ENCODE measurements around the gene C12orf57. TPM values are rescaled to one million over a fixed set of nuclear protein-coding genes. Genes with fewer than 3 reads are reported as not detected.
"Not testable (repeated sequence)": the region's sequence is repeated elsewhere in the genome, so short reads cannot be mapped to it uniquely, and the experiment has no call there.

The C12orf57 gene, protein sequence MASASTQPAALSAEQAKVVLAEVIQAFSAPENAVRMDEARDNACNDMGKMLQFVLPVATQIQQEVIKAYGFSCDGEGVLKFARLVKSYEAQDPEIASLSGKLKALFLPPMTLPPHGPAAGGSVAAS
- total RNA-seq, result 238 TPM
- long read RNA-seq, transcript C12orf57-202 (3 exons, 662 nt), result minor isoform, 5 of 162 reads
- long read RNA-seq, transcript C12orf57-201 (3 exons, 560 nt), result major isoform, 81 of 162 reads
- long read RNA-seq, partial matches to known transcripts, result 75 of 162 reads
- long read RNA-seq, other reads (novel, unspliced or antisense), result 0 of 162 reads

DNA sequence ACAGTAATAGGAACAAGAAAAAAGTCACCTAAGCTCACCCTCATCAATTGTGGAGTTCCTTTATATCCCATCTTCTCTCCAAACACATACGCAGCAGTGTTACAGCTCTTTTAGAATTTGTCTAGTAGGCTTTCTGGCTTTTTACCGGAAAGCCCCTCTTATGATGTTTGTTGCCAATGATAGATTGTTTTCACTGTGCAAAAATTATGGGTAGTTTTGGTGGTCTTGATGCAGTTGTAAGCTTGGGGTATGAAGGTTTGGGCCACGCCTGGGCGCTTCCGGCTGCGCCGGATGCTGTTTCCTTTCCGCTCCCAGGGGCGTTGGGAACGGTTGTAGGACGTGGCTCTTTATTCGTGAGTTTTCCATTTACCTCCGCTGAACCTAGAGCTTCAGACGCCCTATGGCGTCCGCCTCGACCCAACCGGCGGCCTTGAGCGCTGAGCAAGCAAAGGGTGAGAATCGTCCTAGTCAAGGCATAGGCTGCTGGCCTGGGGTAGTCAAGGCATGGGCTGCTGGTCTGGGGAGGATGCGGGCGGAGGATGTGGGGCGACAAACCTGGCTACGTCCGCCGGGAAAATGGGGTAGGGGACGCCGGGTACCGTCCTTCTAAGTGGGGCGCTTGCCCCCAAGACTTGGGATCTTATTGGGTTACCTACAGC, at the start of gene C12orf57, which contains the start of gene RNU7-1:
TSS of gene C12orf57 (plus strand) at position 301 of the 659 bp plus-strand sequence. CDS start at position 401, 100 bp downstream.
TSS of gene RNU7-1 (plus strand) at position 95 of the 659 bp plus-strand sequence.
- peak; percentile 69 for ATAC-seq
- DNase-seq, result peak; percentile 86
- intact Hi-C loops (cut with micrococcal nuclease), result no loop called here

DNA sequence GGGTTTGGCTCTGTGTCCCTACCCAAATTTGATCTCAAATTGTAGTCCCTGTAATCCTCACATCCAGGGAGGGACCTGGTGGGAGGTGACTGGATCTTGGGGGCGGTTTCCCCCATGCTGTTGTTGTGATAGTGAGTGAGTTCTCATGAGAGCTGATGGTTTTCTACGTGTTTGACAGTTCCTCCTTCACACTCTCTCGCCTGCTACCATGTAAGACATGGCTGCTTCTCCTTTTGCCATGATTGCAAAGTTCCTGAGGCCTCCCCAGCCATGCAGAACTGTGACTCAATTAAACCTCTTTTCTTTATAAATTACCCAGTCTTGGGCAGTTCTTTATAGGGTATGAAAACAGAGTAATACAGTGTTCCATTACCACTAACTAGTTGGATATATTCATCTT, 49.5 kb upstream of the C12orf57 start:
- ATAC-seq (no peak), DNase-seq (no peak)
- intact Hi-C loops (cut with micrococcal nuclease), result no loop called here

DNA sequence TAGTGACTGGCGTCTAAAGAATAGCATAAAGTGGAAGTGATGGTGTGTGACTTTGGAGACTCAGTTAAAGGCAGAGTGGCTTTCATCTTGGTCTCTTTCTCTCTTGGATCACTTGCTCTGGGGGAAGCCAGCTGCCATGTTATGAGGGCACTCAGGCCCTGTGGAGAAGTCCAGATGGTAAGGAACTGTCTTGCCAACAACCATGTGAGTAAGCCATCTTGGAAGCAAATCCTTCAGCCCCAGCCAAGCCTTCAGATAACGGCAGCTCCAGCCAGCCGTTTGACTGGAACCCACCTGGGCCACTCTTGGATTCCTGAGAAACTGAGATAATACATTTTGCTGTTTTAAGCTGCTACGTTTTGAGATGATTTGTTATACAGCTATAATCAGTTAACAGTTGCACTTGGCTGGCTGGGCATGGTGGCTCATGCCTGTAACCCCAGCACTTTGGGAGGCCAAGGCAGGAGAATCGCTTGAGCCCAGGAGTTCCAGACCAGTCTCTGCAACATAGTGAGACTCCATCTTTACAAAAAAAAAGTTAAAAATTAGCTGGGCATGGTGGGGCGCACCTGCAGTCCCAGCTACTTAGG, 46.9 kb upstream of the C12orf57 start:
- no peak for DNase-seq
- no peak for ATAC-seq
- intact Hi-C loops (cut with micrococcal nuclease), result no loop called here

DNA sequence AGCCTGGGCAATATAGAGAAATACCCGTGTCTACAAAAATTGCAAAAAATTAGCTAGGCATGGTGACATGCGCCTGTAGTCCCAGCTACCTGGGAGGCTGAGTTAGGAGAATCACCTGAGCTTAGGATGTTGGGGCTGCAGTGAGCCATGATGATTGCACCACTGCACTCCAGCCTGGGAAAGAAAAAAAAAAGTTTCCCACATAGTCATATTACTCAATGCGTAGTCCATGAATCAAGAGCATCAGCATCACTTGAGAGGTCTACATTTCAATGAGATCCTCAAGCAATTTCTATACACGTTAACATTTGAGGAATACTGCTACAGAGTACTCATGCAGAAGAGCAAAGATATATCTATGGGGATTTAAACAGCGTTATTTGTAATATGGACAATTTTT, 44.4 kb upstream of the C12orf57 start:
- ATAC-seq, result no peak
- intact Hi-C loops (cut with micrococcal nuclease), result no loop called here
- DNase-seq, result no peak

DNA sequence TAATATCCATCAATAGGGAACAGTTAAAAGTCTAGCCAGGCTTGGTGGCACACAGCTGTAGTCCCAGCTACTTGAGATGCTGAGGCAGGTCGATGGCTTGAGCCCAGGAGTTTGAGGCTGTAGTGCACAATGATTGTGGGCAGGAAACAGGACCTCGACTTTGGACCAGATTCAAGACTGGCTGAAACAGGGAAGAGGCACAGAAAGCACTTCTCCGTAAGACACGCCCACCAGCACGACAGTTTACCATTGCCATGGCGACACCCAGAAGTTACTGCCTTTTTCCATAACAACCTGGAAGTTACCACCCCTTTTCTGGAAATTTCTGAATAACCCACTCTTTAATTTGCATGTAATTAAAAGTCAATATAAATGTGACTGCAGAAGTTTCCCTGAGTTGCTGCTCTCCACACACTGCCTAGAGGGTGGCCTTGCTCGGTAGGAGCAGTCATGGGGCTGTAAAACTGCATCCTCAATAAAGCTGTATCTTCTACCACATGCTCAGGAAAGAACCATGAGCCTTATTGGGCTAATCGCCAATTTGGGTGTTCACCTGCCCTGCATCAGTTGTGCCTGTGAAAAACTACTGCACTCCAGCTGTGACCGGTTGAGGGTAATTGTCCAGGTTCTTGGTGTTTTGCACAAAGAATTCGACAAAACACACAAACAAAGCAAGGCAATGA, 43.8 kb upstream of the C12orf57 start:
- intact Hi-C loops (cut with micrococcal nuclease), result no loop called here
- peak; percentile 58 for DNase-seq
- peak; percentile 8 for ATAC-seq

DNA sequence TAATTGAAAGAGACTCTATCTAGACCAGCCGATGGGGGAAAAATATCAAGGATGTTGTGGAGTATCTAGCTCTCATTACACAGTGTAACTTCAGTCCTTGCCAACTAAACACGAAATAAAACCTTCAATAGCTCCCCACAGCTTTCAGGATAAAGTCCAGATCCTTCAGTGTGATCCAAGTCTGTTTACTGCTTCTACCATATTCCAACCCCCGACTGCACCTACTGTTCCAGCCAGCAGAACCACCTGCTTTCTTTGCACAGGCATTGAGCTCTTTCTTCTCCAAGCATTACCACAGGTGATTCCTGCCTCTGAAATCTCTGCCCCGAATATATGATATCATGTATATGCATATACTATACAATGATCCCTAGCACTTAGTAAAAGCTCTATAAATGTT, 41.4 kb upstream of the C12orf57 start:
- ATAC-seq, result no peak
- no peak for DNase-seq
- intact Hi-C loops (cut with micrococcal nuclease), result no loop called here

DNA sequence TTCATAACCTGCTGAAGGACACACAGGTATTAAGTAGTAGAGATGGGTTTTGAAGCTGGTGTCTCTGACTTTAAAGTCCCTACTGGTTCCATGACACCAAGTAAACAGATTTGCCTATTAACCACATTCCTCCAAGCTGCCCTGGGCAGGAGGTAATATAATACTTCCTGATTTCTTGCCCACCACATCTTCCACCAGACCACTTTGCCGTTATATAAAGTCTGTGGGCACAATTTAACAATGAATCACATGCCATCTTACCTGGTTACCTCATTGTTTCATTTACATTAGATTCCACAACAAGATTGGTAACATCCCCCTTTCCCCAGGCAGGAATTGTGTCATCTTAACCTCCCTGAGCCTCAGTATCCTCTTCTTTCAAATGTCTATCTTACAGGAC, 40.1 kb upstream of the C12orf57 start:
- intact Hi-C loops (cut with micrococcal nuclease), result no loop called here
- DNase-seq (no peak), ATAC-seq (no peak)

DNA sequence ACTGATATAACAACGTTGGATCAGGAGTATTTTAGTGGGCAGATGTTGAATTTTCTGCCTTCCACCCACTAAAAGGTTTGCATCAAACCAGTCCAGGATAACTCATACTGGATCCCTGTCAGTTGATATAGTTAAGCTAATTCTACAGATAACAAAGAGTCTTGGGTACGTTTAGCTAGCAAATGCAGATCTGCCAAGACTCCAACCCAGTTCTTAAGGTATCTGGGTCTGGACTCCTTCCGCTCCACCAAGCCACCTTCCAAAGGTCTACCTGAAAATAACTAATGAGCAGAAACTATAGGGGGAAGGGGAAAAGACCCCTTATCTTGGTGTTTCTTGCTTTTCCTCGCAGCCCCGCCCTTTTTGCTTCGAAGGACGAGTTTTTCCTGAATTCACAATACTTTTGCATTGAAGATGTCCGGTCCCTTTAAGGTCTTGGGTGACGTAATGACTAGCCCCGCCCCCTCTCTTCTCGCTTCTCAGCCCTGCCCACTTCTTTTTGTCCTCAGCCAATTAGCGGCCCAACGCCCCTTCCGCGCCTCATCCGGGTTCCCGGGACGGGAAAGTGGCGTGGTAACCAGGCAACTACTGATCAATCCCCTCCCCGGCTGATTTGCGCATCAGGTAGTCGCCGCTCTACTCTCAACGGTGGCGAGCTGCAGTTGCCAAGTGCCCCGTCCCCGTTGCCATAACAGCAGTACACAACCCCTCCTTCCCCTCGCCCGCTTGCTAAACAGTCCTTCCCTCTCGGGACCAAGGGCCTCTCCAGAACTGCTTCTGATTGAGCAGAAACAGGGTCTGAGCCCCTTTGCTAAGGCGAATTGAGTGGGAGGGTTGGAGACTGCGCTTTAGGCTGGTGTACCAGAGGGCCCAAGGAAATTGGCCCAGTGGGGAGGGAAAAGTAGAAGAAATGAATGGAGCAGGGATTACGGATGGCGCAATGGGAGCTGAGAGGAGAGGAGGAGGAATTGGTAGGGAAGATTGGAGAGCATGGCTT, 39.2 kb upstream of the C12orf57 start, which contains the start of gene LRRC23:
TSS of gene LRRC23 (plus strand) at position 543 of the 997 bp plus-strand sequence. CDS start 812 bp downstream, outside the sequence.
- ATAC-seq, result peak; percentile 97
- intact Hi-C loops (cut with micrococcal nuclease), result no loop called here
- peak; percentile 96 for DNase-seq

DNA sequence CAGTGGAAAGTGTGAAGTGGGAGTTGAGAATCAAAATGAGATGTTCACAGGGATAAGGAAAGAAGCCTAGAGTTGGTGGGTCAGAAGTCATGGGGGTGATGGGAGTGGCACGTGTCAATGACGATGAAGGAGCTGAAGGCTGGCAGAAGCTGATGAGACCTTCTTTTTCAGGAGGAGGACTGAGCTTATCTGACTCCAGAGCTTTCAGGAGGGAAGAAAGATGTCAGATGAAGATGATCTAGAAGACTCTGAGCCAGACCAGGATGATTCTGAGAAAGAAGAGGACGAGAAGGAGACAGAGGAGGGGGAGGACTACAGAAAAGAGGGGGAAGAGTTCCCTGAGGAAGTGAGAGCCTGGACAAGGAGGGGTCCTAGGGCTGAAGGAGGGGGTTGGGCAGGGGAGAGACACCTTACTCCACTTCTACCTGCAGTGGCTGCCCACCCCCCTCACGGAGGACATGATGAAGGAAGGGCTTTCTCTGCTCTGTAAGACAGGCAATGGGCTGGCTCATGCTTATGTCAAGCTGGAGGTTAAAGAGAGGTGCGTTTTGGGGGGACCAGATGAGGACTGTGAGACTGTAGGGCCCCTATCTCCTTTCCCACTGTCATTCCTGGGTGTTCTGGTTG, 38.3 kb upstream of the C12orf57 start:
- no peak for ATAC-seq
- DNase-seq, result no peak
- intact Hi-C loops (cut with micrococcal nuclease), result no loop called here

DNA sequence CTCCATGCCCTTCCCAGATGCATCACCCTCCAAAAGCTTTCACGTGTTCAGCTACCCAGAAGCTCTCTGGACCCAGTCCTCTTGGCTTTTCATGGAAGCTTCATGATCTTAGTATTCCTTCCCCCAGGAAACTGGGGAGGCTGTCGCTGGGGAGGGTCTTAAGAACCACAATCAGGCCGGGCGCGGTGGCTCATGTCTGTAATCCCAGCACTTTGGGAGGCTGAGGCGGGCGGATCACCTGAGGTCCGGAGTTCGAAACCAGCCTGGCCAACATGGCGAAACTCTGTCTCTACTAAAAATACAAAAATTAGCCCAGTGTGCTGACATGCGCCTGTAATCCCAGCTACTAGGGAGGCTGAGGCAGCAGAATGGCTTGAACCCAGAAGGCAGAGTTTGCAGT, 35.7 kb upstream of the C12orf57 start:
- ATAC-seq; DNase-seq; intact Hi-C loops (cut with micrococcal nuclease): not testable (repeated sequence)

DNA sequence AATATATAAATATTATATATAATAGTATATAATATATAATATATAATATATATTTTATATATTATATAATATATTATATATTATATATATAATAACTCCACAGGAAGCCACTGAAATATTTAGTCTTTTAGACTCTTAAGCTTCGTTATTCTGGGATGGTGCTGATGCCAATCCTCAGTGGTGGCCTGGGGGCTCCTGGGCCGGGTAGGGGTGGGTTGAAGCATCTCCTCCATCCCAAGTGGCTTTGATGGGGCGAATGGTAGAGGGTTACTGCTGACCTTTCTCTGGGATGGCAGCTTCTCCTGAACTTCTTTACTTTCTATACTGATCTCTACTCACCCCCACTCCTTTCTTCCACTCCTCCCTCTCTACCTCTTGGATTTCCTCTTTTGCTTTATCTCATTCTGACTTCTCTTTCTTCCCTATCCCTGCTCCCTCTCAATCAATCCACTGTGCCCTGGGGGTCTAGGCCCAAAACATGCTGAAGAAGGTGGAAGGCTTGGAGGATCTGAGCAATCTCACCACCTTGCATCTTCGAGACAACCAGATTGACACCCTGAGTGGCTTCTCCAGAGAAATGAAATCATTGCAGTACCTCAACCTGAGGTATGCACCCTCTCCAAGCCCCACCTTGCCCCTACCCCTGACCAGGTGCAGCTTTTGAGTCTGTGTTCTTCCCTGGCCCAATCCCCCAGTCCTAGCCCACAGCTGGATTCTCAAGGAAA, 34.2 kb upstream of the C12orf57 start:
- no peak for ATAC-seq
- intact Hi-C loops (cut with micrococcal nuclease), result no loop called here

DNA sequence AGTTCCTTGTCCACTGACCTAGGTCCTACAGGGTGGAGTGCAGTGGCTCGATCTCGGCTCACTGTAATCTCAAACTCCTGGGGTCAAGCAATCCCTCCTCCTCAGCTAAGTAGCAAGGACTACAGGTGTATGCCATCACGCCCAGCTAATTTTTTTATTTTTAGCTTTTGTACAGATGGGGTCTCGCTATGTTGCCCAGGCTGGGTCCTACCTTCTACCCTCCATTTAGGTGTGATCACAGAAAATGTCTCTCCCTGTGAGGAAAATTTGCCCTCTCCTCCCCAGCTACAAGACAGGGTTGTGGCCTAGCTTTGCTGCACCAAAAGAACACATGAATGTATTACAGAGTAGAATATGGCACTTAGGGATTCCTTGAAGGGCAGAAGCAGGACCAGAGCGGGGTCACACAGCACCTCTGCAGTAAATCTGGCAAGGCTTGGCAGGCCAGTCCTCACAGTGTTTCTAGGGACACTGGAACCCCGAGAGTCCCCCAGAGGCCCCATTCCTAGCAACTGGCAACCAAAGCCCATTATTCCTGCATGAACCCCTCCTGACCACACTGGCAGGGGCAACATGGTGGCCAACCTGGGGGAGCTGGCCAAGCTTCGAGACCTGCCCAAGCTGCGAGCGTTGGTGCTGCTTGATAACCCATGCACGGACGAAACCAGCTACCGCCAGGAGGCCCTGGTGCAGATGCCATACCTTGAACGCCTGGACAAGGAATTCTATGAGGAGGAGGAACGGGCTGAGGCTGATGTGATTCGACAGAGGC, 31.5 kb upstream of the C12orf57 start:
- no peak for DNase-seq
- intact Hi-C loops (cut with micrococcal nuclease), result no loop called here
- no peak for ATAC-seq

More for the DNA sequence above, 34.2 kb upstream of the C12orf57 start:
- DNase-seq, result no peak

DNA sequence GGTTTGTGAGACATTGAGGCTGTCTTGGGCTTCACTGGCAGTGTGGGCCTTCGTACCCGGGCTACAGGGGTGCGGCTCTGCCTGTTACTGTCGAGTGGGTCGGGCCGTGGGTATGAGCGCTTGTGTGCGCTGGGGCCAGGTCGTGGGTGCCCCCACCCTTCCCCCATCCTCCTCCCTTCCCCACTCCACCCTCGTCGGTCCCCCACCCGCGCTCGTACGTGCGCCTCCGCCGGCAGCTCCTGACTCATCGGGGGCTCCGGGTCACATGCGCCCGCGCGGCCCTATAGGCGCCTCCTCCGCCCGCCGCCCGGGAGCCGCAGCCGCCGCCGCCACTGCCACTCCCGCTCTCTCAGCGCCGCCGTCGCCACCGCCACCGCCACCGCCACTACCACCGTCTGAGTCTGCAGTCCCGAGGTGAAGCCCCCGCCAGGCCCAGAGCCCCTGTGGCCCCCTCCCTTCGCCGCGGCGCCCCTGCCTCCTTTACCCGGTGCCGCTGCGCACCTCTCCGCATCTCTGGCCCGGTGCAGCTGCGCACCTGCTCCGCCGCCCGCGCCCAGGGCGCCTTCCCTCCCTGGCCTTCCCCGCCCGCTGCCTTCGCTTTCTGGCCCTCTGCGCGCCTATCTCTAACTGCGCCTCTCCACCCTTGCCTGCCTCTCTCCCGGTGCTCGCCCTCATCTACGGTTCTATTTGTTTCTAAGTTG, 29.4 kb upstream of the C12orf57 start, which contains the start of gene ENO2:
TSS of gene ENO2 (plus strand) at position 335 of the 701 bp plus-strand sequence. CDS start 1,253 bp downstream, outside the sequence.
- ATAC-seq, result peak; percentile 93
- DNase-seq, result peak; percentile 85
- intact Hi-C loops (cut with micrococcal nuclease), result no loop called here

DNA sequence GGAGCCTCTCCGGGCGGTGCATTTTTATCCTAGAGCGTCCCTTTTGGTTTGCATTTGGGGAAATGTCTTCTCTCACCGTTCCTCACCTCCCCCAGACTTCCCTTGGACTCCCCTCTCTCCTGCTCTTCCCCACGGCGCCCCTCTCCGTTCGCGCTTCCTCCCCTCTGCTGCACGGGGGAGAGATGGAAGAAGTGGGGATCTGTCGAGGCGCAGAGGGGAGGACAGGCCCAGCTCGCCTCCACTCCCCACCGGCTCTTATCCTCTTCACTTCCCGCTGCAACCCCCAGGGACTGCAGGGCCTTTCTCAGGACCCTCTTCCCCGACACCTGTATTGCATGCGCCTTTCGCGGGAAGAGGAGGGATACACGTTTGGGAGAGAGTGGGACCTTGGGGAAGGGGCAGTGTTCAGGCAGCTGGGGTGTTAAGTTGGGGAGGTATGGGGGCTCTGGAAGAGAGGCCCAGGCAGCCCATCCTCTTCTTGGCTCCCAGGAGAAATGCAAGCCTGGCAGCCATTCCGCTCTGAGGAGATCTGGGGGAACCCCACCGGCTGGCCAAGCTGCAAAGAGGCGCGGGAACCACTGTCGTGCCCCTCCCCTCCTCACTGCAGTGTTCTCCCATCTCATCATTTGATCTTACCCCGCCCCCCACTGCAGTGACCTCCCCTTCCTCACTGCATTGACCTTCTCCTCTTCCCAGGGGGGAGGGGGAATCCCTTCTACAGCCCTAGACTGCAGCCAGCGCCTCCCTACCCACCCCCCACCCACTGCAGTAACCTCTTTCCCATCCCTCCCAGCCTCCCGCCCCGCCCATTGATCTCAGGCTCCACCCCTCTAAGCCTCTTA, 28.7 kb upstream of the C12orf57 start:
- DNase-seq, result no peak
- ATAC-seq, result peak; percentile 10
- intact Hi-C loops (cut with micrococcal nuclease), result no loop called here

DNA sequence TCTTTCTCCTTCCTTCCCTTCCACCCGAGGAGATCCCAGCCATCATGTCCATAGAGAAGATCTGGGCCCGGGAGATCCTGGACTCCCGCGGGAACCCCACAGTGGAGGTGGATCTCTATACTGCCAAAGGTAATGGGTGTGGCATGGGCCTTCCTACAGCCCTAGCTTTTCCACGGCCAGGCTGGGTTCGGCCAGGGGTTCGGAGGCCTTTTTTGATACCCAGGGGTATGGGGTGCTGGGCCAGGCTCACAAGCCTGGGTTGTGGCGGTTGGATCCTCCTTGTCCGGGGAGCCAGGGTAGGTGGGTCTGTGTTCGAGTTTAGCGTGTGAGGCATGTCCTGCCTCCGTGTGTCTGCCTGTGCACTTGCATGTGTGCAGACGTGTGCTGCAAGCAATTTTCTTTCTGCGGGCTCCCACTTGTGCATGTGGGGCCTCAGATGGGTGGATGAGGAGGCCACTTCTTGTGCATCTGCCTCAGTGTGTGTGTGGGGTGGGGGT, 28.0 kb upstream of the C12orf57 start:
- DNase-seq (no peak), ATAC-seq (no peak)
- intact Hi-C loops (cut with micrococcal nuclease), result no loop called here

Measured in left ventricle myocardium superior (tissue), 1 donor.